BE2C (cell line): ENCODE data around the gene PRKD3.

Experiments
- DNase-seq: peaks from one replicate; pipeline ENCODE4 v3.0.0-alpha.2; 2020
- H3K27me3 ChIP-seq: fragments of 250-450 bp; sonication (Bioruptor Pico); 2 replicates; pipeline ENCODE4 v1.5.1; 2020; ENCODE audit warnings: mild to moderate bottlenecking
- H3K36me3 ChIP-seq: fragments of 250-450 bp; sonication (Bioruptor Pico); 2 replicates; pipeline ENCODE4 v1.5.1; 2020; ENCODE audit warnings: mild to moderate bottlenecking
- H3K4me1 ChIP-seq: fragments of 250-450 bp; sonication (Bioruptor Pico); 2 replicates; pipeline ENCODE4 v1.5.1; 2020
- H3K4me3 ChIP-seq: 2 replicates; pipeline ENCODE4 v1.5.1; 2011; ENCODE audit warnings: low read depth, low read length
- H3K9me3 ChIP-seq: fragments of 250-450 bp; sonication (Bioruptor Pico); 2 replicates; pipeline ENCODE4 v1.5.1; 2020
- TF ChIP-seq, protein P1 (sequence below): IDR thresholded peaks from 2 replicates; pipeline ENCODE4 v1.5.1; 2012; ENCODE audit warnings: mild to moderate bottlenecking, low read depth, low read length

PRKD3 gene

DNA sequence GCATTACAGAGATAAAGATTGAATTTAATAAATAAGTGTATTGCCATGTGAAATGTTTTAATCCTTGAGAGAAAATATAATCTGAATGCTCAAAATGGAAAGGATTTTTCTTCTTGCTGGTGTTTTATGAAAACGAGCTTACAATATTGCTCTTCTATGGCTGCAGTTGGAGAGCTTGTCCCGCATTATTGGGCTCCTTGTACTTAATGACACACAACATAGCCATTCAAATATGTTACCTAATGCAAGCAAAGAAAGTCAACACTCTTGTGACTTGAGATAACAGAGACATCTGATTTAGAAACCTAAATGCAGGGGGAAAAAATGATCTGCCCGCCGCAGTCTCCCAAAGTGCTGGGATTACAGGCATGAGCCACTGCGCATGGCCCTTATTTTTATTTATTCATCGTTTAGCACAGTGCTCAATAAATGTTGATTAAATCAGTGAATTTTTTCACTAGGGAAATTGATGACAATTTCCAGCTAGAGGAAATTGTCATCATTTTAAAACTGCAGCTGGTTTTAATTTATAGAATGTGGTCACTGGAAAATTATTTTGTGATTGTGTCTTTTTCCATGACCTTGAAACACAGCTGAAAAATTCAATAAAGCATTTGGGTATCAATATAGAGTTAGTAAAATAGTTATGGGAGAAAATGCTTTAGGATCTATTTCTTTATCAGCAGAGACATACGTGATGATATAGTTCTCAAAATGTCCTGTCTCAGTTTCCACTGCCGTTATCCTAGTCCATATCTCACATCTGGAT lies 2.4 kb upstream of the PRKD3 start:
- no peak overlapping the region for H3K4me3 ChIP-seq
- TF ChIP-seq, protein P1, sequence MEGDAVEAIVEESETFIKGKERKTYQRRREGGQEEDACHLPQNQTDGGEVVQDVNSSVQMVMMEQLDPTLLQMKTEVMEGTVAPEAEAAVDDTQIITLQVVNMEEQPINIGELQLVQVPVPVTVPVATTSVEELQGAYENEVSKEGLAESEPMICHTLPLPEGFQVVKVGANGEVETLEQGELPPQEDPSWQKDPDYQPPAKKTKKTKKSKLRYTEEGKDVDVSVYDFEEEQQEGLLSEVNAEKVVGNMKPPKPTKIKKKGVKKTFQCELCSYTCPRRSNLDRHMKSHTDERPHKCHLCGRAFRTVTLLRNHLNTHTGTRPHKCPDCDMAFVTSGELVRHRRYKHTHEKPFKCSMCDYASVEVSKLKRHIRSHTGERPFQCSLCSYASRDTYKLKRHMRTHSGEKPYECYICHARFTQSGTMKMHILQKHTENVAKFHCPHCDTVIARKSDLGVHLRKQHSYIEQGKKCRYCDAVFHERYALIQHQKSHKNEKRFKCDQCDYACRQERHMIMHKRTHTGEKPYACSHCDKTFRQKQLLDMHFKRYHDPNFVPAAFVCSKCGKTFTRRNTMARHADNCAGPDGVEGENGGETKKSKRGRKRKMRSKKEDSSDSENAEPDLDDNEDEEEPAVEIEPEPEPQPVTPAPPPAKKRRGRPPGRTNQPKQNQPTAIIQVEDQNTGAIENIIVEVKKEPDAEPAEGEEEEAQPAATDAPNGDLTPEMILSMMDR = no peak

DNA sequence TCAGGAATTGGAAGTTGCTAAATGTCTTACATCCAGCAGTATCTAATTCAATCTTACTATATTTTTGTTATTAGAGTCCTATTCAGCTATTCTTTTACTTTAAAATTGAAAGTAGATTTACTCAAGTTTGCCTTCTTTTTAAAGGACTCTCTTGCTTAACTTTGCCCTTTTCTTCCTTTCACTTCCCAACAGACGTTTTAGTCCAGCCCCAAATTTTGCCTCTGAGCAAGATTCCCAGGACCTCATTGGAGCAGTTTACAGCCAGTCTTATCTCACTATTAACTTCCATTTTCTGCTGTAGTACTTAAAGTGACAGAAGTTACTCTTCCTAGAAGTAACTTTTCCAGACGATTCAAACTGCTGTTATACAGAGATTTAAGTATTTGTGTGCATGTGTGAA lies 1.7 kb upstream of the PRKD3 start:
- DNase-seq = no peak
- H3K36me3 ChIP-seq = no peaks in the 10 kb centered on the region; the same call in 1 of the 2 replicates
- no peaks in the 10 kb centered on the region for H3K9me3 ChIP-seq
- H3K4me1 ChIP-seq = peaks cover 2% of the 10 kb centered on the region; the same call in 1 of the 2 replicates
- no peak overlapping the region for H3K4me3 ChIP-seq
- TF ChIP-seq, protein P1 = no peak
- no peaks in the 10 kb centered on the region for H3K27me3 ChIP-seq

More for the DNA sequence above, 2.4 kb upstream of the PRKD3 start:
- H3K36me3 ChIP-seq = no peaks in the 10 kb centered on the region
- H3K27me3 ChIP-seq = no peaks in the 10 kb centered on the region
- H3K9me3 ChIP-seq = no peaks in the 10 kb centered on the region
- no peak for DNase-seq
- H3K4me1 ChIP-seq = no peaks in the 10 kb centered on the region

DNA sequence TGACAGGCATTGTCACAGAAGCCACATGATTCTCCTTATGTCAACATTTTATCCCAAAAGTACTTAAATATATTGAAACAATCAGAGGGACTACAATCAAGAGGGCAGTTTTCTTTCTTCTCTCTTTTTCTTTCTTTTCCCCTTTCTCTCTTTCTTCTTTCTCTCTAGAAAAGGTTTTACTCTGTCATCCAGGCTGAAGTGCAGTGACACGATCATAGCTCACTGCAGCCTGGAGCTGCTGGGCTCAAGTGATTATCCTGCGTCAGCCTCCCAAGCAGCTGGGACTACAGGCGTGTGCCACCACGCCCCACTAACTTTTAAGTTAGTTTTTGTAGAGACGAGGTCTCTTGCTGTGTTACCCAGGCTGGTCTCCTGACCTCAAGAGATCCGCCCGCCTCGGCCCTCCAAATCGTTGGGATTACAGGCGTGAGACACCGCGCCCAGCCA lies 1.0 kb upstream of the PRKD3 start:
- H3K27me3 ChIP-seq = no peaks in the 10 kb centered on the region

GRCh38 chr2:37324536-37324785 lies 172 bp downstream of the PRKD3 start:
- Histone ChIP-seq H3K4me3 (peak overlapping the region; percentile 88), H3K9me3 (no peaks in the 10 kb centered on the region), H3K27me3 (no peaks in the 10 kb centered on the region), H3K36me3 (peaks cover 3% of the 10 kb centered on the region; the same call in 1 of the 2 replicates), H3K4me1 (peaks cover 5% of the 10 kb centered on the region; the same call in 1 of the 2 replicates)
- TF ChIP-seq, protein P1 = no peak
- peak; percentile 87 for DNase-seq

More for the DNA sequence above, 1.0 kb upstream of the PRKD3 start:
- DNase-seq = no peak
- Histone ChIP-seq H3K4me1 (peaks cover 5% of the 10 kb centered on the region; the same call in 1 of the 2 replicates), H3K9me3 (no peaks in the 10 kb centered on the region), H3K36me3 (peaks cover 3% of the 10 kb centered on the region; the same call in 1 of the 2 replicates), H3K4me3 (peak overlapping the region; percentile 88)
- TF ChIP-seq, protein P1 = no peak

DNA sequence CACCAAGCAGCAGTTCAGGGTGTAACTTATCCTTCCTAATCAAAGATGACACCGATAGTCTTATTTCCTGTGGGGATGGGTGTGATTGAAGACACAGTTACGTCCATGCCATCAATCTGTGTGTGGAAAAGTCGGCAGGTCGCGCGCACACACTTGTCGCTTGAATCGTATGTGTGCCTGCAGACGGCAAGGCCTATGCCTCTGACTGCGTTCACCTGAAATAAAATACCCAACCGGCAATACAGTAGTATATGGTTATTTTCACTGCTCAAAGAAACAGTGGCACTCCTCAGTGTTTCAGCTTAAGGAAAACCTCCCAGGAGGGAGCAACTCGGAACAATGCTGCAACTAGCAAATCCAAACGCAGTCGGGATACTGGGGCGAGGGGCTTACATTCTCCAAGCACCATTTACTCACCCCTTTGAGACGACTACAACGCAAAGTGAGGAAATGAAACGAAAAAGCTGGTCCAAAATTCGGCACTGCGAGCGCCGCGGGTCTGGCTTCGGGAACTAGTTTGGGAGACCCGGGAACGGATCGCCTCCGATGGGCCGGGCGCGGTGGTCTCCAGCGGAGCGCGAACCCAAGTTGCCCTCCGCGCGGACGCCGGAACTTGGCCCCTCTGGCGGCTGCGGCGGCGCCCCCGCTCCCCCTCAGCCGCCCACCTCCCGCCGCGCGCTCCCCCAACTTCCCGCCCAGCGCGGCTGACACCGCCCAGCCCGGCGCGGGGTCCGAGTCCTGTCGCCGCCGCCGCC lies 675 bp downstream of the PRKD3 start:
- Histone ChIP-seq H3K36me3 (peaks cover 3% of the 10 kb centered on the region; the same call in 1 of the 2 replicates), H3K4me3 (peak overlapping the region; percentile 88), H3K4me1 (peaks cover 9% of the 10 kb centered on the region; the same call in 1 of the 2 replicates), H3K9me3 (no peaks in the 10 kb centered on the region), H3K27me3 (no peaks in the 10 kb centered on the region)
- peak; percentile 35 for DNase-seq
- TF ChIP-seq, protein P1 = no peak
